Measurements from ENCODE around the gene NDOR1.

Gene NDOR1

GRCh38 chr9:137178939-137179630, 26.4 kb upstream of the NDOR1 start:
- TF ChIP-seq CTCF (IDR thresholded peaks at IDR 0.05; ENCODE audit: extremely low read depth, insufficient read depth, missing control alignments), result no peak
- DNase-seq (ENCODE audit: low spot score), result peak; percentile 29
- in situ Hi-C loops (cut with MboI; ENCODE audit: low pct_unique_long_range_greater_than_20kb, low sequenced_read_pairs, unreplicated experiment), result no loop called here

GRCh38 chr9:137179761-137180160, 25.7 kb upstream of the NDOR1 start:
- no peak for DNase-seq (ENCODE audit: low spot score)
- TF ChIP-seq CTCF (IDR thresholded peaks at IDR 0.05; ENCODE audit: extremely low read depth, insufficient read depth, missing control alignments), result no peak
- in situ Hi-C loops (cut with MboI; ENCODE audit: low pct_unique_long_range_greater_than_20kb, low sequenced_read_pairs, unreplicated experiment), result no loop called here

GRCh38 chr9:137180491-137180890, 25.0 kb upstream of the NDOR1 start:
- TF ChIP-seq CTCF (IDR thresholded peaks at IDR 0.05; ENCODE audit: extremely low read depth, insufficient read depth, missing control alignments), result no peak
- in situ Hi-C loops (cut with MboI; ENCODE audit: low pct_unique_long_range_greater_than_20kb, low sequenced_read_pairs, unreplicated experiment), result no loop called here
- no peak for DNase-seq (ENCODE audit: low spot score)

GRCh38 chr9:137181680-137182079, 23.8 kb upstream of the NDOR1 start:
- in situ Hi-C loops (cut with MboI; ENCODE audit: low pct_unique_long_range_greater_than_20kb, low sequenced_read_pairs, unreplicated experiment), result no loop called here
- DNase-seq (ENCODE audit: low spot score), result no peak
- TF ChIP-seq CTCF (IDR thresholded peaks at IDR 0.05; ENCODE audit: extremely low read depth, insufficient read depth, missing control alignments), result no peak

GRCh38 chr9:137182836-137183235, 22.7 kb upstream of the NDOR1 start:
- in situ Hi-C loops (cut with MboI; ENCODE audit: low pct_unique_long_range_greater_than_20kb, low sequenced_read_pairs, unreplicated experiment), result no loop called here
- TF ChIP-seq CTCF (IDR thresholded peaks at IDR 0.05; ENCODE audit: extremely low read depth, insufficient read depth, missing control alignments), result no peak
- no peak for DNase-seq (ENCODE audit: low spot score)

- no peak for TF ChIP-seq CTCF (IDR thresholded peaks at IDR 0.05; ENCODE audit: extremely low read depth, insufficient read depth, missing control alignments)
- no peak for DNase-seq (ENCODE audit: low spot score)
- in situ Hi-C loops (cut with MboI; ENCODE audit: low pct_unique_long_range_greater_than_20kb, low sequenced_read_pairs, unreplicated experiment), result no loop called here
These were observed 21.4 kb upstream of the NDOR1 start for GRCh38 chr9:137183980-137184595.

All from GM13977 (cell line).